ENCODE results near the gene DCP1A. TPM values are rescaled to one million over a fixed set of nuclear protein-coding genes. Genes with fewer than 3 reads are reported as not detected.
"Not testable (repeated sequence)": the region's sequence is repeated elsewhere in the genome, so short reads cannot be mapped to it uniquely, and the experiment has no call there.

Gene DCP1A
- total RNA-seq, 1 donor from 2014 or later: 13.7 TPM

- no peak for DNase-seq (ENCODE audit: low read depth, low spot score)
These were observed 17.4 kb downstream of the DCP1A start for GRCh38 chr3:53329897-53330296.

GRCh38 chr3:53328746-53329145 is 18.6 kb downstream of the DCP1A start:
- no peak for DNase-seq (ENCODE audit: low read depth, low spot score)

- DNase-seq (ENCODE audit: low read depth, low spot score): not testable (repeated sequence)
These were observed 19.4 kb downstream of the DCP1A start for GRCh38 chr3:53327986-53328385.

GRCh38 chr3:53324105-53324504 is 23.2 kb downstream of the DCP1A start:
- no peak for DNase-seq (ENCODE audit: low read depth, low spot score)

GRCh38 chr3:53320697-53321096 is 26.6 kb downstream of the DCP1A start:
- DNase-seq (ENCODE audit: low read depth, low spot score): no peak

GRCh38 chr3:53318522-53318921 is 28.8 kb downstream of the DCP1A start:
- DNase-seq (ENCODE audit: low read depth, low spot score): no peak

- DNase-seq (ENCODE audit: low read depth, low spot score): no peak
These were observed 34.5 kb downstream of the DCP1A start for GRCh38 chr3:53312832-53313231.

GRCh38 chr3:53311882-53312281 is 35.5 kb downstream of the DCP1A start:
- DNase-seq (ENCODE audit: low read depth, low spot score): no peak

GRCh38 chr3:53303957-53304356 is 43.4 kb downstream of the DCP1A start:
- no peak for DNase-seq (ENCODE audit: low read depth, low spot score)

- no peak for DNase-seq (ENCODE audit: low read depth, low spot score)
These were observed 43.8 kb downstream of the DCP1A start for GRCh38 chr3:53303549-53303948.

- no peak for DNase-seq (ENCODE audit: low read depth, low spot score)
These were observed 46.5 kb downstream of the DCP1A start for GRCh38 chr3:53300826-53301225.

GRCh38 chr3:53299611-53300023 is 47.7 kb downstream of the DCP1A start:
- DNase-seq (ENCODE audit: low read depth, low spot score): peak; percentile 8

GRCh38 chr3:53295410-53295809 is 51.9 kb downstream of the DCP1A start:
- DNase-seq (ENCODE audit: low read depth, low spot score): no peak

- DNase-seq (ENCODE audit: low read depth, low spot score): no peak
These were observed 53.5 kb downstream of the DCP1A start for GRCh38 chr3:53293867-53294266.

- DNase-seq (ENCODE audit: low read depth, low spot score): no peak
These were observed 59.1 kb downstream of the DCP1A start for GRCh38 chr3:53288214-53288613.

GRCh38 chr3:53287131-53287629 is 60.2 kb downstream of the DCP1A start:
- no peak for DNase-seq (ENCODE audit: low read depth, low spot score)

GRCh38 chr3:53286727-53287126 is 60.6 kb downstream of the DCP1A start:
- DNase-seq (ENCODE audit: low read depth, low spot score): no peak

- DNase-seq (ENCODE audit: low read depth, low spot score): no peak
These were observed 64.8 kb downstream of the DCP1A start for GRCh38 chr3:53282581-53282980.

GRCh38 chr3:53278667-53279066 is 68.7 kb downstream of the DCP1A start:
- DNase-seq (ENCODE audit: low read depth, low spot score): no peak

GRCh38 chr3:53274938-53275605 is 72.3 kb downstream of the DCP1A start:
- DNase-seq (ENCODE audit: low read depth, low spot score): no peak

- DNase-seq (ENCODE audit: low read depth, low spot score): no peak
These were observed 74.1 kb downstream of the DCP1A start for GRCh38 chr3:53273146-53273670.

- DNase-seq (ENCODE audit: low read depth, low spot score): peak; percentile 87
These were observed 77.2 kb downstream of the DCP1A start for GRCh38 chr3:53269888-53270880.

All from pulmonary artery endothelial cell (primary cell).